Stimulated activated CD4-positive, alpha-beta T cell treated with anti-CD3 and anti-CD28 coated beads, Interleukin-12 subunit alpha, Interleukin-12 subunit beta, amount 100 ng/mL, for 48 hours (primary cell): ENCODE data around the gene SERGEF.

ENCODE experiments used
- DNase-seq, 3 donors: peaks; one replicate each; pipeline ENCODE4 v3.0.0-alpha.2; 2020; ENCODE audit warnings: low read depth in 2 of 3, low spot score in 1 of 3

Gene SERGEF

GRCh38 chr11:18012906-18013781 is at the start of gene SERGEF:
Gene SERGEF (minus strand): TSS chr11:18013047. CDS start chr11:18013010, 37 bp downstream.
- peak; percentile 83 to 93 (median 86) for DNase-seq

- no peak for DNase-seq
Observed at GRCh38 chr11:18061351-18061750, 48.5 kb upstream of the SERGEF start.

- DNase-seq: no peak
Observed at GRCh38 chr11:18056561-18057181, 43.8 kb upstream of the SERGEF start.

GRCh38 chr11:18054511-18055103 is 41.8 kb upstream of the SERGEF start:
- DNase-seq: no peak

GRCh38 chr11:18050848-18051247 is 38.0 kb upstream of the SERGEF start:
- DNase-seq: no peak

GRCh38 chr11:18046116-18046777 is 33.4 kb upstream of the SERGEF start, which contains the start of gene TPH1:
Gene TPH1 (minus strand): TSS chr11:18046269. CDS start chr11:18040762, 5,507 bp downstream.
- DNase-seq: no peak

- DNase-seq: no peak
Observed at GRCh38 chr11:18036456-18036855, 23.6 kb upstream of the SERGEF start.

GRCh38 chr11:18027475-18027874 is 14.6 kb upstream of the SERGEF start:
- no peak for DNase-seq

GRCh38 chr11:18022419-18022818 is 9.6 kb upstream of the SERGEF start:
- DNase-seq: no peak

GRCh38 chr11:18019650-18020049 is 6.8 kb upstream of the SERGEF start:
- DNase-seq: no peak

GRCh38 chr11:18016789-18017188 is 3.9 kb upstream of the SERGEF start:
- DNase-seq: no peak

GRCh38 chr11:18014876-18015275 is 2.0 kb upstream of the SERGEF start:
- no peak for DNase-seq

- DNase-seq: no peak
Observed at GRCh38 chr11:18013790-18014507, 1.1 kb upstream of the SERGEF start.

- DNase-seq: no peak
Observed at GRCh38 chr11:18012122-18012905, 533 bp downstream of the SERGEF start.

GRCh38 chr11:18011633-18012032 is 1.2 kb downstream of the SERGEF start:
- DNase-seq: no peak

GRCh38 chr11:18010977-18011586 is 1.8 kb downstream of the SERGEF start:
- no peak for DNase-seq

- no peak for DNase-seq
Observed at GRCh38 chr11:18010121-18010670, 2.7 kb downstream of the SERGEF start.

GRCh38 chr11:18005376-18006129 is 7.3 kb downstream of the SERGEF start:
- no peak for DNase-seq

GRCh38 chr11:18001191-18001590 is 11.7 kb downstream of the SERGEF start:
- no peak for DNase-seq
